Stomach (tissue), 4 donors: ENCODE results near the gene NUP42.

Experiments
- POLR2A ChIP-seq, 4 donors: fragments of 450-650 bp; IDR thresholded peaks; one replicate each; pipeline ENCODE4 v1.6.1; 2016; ENCODE audit warnings: antibody characterized with exemption in 4 of 4, control low read depth in 2 of 4, mild to moderate bottlenecking in 1 of 4, moderate library complexity in 1 of 4
- TF ChIP-seq, protein P1 (sequence below), 7 experiments: fragments of 450-650 bp in 4 of 7; fragments of 200-600 bp in 3 of 7; sonication (generic) in 3 of 7; IDR thresholded peaks; one replicate each; pipeline ENCODE4 v1.5.1; 2016 to 2019; ENCODE audit warnings: antibody characterized with exemption in 7 of 7, control low read depth in 2 of 7, mild to moderate bottlenecking in 1 of 7

DNA sequence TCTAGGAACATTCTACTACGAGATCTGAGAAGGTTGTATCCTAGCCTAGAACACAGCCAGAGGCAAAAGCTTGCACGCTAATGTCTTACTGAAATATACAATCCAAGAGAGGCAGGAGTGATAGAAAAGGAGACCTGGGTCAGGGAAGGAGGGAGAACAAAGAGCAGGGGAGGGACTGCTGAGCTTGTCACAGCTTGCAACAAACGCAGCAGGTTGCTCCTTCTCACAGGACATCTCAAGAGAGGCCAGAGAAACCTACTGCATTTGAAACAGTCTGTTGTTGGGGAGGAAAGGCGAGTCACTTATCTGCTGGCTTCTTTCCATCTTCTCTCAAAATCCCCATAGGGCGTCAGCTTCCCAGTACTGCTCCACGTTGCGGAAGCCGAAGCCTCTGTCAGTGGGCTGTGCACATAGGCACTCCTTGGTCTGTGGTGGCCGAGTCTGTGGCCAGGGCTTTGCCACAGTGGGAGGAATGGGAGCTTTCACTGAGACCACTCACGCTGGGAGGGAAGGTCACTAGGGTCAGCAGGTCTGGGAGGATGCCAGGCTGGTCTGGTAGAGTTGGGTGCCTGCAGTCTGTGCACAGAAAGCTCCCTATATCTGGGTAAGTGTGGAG lies 39.0 kb downstream of the NUP42 start:
- TF ChIP-seq, protein P1, sequence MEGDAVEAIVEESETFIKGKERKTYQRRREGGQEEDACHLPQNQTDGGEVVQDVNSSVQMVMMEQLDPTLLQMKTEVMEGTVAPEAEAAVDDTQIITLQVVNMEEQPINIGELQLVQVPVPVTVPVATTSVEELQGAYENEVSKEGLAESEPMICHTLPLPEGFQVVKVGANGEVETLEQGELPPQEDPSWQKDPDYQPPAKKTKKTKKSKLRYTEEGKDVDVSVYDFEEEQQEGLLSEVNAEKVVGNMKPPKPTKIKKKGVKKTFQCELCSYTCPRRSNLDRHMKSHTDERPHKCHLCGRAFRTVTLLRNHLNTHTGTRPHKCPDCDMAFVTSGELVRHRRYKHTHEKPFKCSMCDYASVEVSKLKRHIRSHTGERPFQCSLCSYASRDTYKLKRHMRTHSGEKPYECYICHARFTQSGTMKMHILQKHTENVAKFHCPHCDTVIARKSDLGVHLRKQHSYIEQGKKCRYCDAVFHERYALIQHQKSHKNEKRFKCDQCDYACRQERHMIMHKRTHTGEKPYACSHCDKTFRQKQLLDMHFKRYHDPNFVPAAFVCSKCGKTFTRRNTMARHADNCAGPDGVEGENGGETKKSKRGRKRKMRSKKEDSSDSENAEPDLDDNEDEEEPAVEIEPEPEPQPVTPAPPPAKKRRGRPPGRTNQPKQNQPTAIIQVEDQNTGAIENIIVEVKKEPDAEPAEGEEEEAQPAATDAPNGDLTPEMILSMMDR (IDR thresholded peaks at IDR 0.05): no peak
- TF ChIP-seq POLR2A (IDR thresholded peaks at IDR 0.05): no peak
